T1000 (cell line): ENCODE results near the gene ATAD3B.
"Not testable (repeated sequence)": the region's sequence is repeated elsewhere in the genome, so short reads cannot be mapped to it uniquely, and the experiment has no call there.

Source experiments
- DNase-seq: peaks from one replicate; lab custom pipeline; 2025; ENCODE audit warnings: mixed read lengths; lab: John Stamatoyannopoulos, UW

Gene ATAD3B

DNA sequence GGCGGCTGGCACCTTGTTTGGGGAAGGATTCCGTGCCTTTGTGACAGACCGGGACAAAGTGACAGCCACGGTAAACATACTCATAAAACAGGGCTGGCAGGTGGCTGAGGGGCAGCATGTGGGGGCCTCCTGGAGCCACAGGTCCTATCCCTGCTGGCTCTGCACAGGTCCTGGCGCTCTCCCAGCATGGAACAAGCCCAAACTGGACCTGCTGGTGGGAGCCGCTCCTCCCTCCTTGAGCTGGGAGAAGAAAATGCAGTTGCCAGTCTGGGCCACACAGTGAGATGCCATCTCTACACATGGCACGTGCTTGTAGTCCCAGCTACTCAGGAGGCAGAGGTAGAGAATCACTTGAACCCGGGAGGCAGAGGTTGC lies 19.2 kb upstream of the ATAD3B start:
- DNase-seq = not testable (repeated sequence)

DNA sequence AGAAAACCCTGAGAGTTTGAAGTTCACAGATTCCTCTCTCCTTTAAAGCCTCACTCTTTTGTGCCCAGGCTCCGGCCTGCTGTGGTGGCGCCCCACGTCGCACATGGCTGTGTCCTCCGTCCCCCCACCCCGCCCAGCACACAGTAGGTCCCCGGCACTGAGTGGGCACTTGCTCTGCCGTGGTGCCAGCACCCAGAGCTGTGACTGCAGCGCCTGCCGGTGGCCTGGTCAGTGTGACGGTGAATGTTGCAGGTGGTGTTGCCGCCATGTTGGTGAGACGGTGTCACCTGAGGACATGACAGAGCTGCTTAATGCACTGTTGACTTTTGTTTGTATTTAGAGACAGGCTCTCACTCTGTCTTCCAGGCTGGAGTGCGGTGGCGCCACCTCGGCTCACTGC lies 18.7 kb upstream of the ATAD3B start:
- no peak for DNase-seq

DNA sequence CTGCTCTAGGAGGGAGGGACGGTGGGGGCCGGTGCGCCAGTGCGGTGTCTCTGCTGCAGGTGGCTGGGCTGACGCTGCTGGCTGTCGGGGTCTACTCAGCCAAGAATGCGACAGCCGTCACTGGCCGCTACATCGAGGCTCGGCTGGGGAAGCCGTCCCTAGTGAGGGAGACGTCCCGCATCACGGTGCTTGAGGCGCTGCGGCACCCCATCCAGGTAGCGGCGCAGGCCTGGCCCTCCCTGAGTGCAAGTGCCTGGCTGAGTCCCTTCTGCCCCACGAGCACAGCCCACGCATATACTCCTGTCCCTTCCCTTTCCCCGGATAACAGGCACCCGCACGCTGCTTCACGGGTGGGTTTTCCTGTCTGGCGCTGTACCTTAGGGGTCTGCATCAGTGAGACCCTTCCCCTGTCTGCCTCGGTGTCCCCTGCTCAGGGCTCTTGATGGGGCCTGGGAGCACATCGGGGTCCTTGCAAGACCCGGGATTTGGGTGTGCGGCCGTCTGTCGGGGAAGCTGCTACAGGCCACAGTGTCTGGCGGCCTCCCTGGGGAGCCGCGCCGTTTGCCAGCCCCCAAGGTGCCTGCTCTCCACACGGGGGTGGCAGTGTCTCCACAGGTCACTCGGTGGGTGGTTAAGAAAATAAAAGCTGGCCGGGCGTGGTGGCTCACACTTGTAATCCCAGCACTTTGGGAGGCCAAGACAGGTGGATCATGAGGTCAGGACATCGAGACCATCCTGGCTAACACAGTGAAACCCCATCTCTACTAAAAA lies 17.1 kb upstream of the ATAD3B start:
- not testable (repeated sequence) for DNase-seq

DNA sequence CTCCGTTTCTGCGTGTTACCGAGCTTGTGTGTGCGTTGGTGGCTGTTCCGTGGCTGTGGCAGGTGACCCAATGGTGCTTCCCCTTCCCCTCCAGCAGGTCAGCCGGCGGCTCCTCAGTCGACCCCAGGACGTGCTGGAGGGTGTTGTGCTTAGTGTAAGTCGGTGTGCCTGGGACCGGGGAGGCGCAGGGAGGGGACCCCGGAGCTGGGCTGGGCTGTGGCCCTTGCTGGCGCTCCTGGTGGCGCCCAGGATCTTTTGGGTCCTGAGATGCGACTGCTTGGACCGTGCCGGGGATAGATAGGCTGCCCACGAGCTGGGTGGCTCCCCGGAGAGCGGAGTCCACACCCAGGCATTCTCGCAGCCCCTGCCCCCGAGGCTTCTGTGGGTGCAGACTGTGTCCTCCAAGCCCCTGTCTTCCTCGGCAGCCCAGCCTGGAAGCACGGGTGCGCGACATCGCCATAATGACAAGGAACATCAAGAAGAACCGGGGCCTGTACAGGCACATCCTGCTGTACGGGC lies 16.1 kb upstream of the ATAD3B start:
- no peak for DNase-seq

DNA sequence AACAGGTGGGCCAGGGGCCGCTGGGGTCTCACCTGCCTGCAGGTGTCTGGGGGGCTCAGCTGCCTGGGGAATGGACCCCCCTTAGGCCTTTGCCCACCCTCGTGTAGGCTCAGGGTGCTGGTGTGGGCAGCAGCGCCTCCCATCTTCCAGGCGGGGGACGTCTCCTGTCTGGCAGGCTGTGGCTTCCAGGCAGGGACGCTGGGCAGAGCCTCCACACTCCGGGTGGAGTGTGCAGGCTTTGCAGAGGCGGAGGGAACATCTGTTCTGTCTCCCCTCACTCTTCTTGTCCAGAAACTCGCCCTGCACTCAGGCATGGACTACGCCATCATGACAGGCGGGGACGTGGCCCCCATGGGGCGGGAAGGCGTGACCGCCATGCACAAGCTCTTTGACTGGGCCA lies 15.6 kb upstream of the ATAD3B start:
- not testable (repeated sequence) for DNase-seq

DNA sequence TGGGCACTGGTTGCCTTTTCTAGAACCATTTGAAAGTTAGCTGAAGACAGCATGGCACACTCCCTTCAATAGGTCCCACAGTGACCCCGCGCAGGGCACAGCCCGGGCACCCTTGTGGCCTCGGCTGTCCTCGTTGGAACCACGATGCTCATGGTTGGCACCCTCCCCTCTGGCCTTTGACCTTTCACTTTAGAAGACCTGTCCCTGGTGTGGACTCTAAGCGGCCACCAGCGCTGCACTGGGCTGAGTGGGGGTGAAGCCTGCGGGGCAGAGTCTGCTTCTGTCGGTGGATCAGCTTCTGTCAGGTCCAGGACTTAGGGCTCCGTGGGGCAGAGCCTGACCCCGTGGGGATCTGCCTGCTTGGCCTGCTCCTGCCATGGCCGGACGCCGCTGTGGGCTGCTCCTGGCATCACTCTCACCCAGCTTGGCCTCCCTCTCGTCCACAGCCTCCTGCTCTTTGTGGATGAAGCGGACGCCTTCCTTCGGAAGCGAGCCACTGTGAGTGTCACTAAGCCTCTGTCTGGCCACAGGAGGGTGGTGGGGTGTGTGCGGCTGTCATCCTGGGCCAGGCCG lies 14.8 kb upstream of the ATAD3B start:
- DNase-seq = not testable (repeated sequence)

DNA sequence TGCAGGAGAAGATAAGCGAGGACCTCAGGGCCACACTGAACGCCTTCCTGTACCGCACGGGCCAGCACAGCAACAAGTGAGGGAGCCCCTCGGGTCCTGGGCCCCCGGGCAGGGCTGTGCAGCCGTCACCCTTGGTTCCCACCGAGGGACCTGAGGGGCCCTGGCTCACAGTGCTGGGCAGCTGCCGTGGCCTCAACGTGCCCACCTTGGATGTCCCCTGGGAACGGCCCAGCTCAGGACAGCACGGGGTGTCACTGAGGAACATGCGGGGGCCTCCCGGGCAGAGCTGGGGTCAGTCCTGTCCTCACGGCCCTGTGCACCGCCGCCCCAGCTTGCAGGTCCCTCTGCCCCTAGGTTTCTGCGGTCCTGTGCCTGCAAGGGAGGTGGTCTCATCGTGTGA lies 12.4 kb upstream of the ATAD3B start:
- not testable (repeated sequence) for DNase-seq

DNA sequence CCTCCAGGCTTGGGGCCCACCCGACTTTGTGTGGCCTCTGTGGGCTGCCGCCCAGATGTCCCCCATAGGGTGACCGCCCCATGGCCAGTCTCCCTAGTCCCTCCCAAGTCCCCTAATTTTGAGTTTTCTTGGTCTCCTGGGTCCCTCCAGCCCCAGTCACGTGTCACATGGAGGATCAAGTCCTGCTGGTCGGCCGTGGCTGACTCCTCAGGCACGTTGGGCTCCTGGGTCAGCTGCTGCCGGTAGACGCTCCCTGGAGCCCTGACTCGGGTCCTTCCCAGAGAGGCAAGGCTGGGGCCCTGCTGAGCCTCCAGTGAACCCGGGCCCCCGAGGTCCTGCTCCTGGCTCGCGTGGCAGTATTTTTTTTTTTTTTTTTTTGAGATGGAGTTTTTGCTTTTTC lies 11.9 kb upstream of the ATAD3B start:
- DNase-seq = not testable (repeated sequence)

DNA sequence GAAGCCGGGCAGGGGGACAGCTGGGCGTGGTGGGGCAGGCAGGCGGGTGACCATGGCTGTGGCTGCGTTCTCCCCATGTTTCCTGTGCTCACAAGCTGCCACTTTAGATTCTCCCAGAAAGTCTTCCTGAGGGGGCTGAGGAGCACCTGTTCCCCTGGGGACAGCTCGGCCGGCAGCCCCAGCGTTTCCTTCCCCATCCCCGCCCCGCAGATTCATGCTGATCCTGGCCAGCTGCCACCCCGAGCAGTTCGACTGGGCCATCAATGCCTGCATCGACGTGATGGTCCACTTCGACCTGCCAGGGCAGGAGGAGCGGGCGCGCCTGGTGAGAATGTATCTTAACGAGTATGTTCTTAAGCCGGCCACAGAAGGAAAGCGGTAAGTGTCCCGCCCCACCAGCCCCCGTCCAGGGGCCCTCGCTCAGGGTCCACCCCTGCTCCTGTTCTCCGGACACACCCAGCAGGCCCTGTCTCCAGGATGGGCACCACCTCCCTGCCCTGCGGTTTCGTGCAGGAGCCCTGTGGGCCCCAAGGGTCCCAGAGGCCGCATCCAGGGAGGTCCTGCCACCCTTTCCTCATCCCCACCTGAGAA lies 10.9 kb upstream of the ATAD3B start:
- DNase-seq = no peak

DNA sequence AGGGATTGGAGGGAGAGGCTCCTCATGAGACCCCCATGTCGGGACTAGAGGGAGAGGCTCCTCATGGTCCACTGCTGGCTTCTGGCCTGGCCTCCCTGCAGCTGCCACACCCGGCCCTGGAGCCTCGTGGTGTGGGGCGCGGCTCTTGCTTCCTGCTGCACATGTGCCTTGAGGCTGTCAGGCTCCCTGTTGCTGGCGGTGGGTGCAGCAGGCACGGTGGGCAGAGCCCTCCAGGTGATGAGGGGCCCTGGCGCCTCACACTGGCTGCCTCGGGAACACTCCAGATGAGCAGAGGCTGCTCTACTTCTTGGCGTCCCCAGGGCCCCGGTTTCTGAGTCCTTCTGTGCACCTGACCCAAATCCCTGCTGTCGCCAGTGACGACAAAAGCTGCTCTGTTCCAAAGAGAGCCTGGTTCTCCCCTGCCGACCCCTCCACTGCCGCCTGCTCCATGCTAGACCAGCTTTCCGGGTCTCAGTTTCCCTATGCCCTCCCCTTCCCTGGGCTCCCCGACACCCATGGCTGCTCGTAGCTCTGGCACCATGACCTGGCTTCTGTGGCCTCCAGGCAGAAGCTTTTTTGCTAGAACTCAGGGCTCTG lies 9.7 kb upstream of the ATAD3B start:
- DNase-seq = no peak

DNA sequence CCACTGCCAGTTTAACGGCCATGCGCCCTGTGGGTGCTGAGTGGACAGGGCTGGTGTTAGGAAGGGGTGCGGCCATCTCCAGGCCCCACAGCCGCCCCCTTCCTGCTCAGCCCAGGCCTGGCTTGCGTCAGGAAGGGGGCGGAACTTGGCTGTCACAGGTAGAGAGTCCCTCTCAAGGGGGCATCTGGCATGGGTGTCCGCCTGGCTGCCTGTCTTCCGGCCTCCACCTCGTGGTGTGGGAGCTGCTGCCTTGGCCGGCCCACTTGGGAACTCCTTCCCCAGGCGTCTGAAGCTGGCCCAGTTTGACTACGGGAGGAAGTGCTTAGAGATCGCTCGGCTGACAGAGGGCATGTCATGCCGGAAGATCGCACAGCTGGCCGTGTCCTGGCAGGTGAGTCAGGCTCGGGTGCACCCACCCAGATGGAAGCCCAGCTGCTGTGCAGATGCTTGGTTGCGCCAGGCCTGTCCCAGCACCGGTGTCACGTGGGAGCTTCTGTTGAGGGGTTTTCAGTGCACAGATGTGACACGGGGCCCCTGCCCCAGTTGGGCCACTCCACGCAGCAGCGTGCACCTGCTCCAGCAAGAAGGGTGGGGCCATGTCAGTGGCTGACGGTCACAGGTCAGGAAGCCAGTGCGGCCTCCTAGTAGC lies 9.1 kb upstream of the ATAD3B start:
- no peak for DNase-seq

DNA sequence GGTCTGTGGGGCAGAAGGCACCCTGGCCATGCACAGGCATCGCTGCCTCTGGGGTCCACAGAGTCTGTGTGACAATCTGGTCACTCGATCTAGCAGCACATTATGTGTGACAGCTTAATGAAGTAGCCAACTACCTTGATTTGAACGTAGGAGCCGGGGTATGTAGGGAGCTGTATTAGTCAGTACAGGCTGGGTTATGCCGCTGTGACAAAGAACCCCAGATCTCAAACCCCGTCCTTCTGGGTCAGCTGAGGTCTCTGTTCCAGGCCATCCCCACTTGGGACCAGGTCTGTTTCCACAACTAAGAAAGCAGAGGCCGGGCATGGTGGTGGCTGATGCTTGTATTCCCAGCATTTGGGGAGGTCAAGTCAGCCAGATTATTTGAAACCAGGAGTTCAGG lies 8.3 kb upstream of the ATAD3B start:
- no peak for DNase-seq

DNA sequence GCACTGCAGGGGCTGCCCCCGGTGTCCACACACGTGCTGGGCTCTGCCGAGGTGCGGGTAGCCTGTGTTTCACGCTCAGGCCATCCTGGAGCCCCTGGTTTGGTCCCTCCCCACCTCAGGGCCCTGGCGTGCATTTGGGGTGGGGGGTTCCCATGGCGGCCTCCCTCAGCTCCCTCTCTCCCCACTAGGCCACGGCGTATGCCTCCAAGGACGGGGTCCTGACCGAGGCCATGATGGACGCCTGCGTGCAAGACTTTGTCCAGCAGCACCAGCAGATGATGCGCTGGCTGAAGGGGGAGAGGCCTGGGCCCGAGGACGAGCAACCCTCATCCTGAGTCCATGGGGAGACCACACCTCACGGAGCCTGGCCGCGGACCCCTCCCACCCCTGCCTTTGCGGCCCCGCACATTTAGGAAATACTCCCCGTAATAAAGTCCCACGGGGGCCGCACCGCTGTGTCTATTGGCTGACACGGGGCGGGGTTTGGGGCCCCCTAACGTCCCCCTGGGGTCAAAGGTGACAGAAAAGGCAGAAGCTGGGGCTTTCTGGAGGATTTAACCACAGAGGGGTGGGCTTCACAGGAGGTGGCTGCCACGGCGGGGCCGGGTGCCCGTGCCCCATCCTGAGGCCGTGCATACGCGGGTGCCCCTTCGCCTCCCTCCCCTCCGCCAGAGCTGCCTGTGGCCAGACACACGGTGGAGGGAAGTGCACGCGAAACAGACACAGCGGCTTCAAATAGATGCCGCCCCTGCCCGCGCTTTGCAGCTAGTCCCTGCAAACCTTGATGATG lies 3.2 kb upstream of the ATAD3B start:
- not testable (repeated sequence) for DNase-seq

DNA sequence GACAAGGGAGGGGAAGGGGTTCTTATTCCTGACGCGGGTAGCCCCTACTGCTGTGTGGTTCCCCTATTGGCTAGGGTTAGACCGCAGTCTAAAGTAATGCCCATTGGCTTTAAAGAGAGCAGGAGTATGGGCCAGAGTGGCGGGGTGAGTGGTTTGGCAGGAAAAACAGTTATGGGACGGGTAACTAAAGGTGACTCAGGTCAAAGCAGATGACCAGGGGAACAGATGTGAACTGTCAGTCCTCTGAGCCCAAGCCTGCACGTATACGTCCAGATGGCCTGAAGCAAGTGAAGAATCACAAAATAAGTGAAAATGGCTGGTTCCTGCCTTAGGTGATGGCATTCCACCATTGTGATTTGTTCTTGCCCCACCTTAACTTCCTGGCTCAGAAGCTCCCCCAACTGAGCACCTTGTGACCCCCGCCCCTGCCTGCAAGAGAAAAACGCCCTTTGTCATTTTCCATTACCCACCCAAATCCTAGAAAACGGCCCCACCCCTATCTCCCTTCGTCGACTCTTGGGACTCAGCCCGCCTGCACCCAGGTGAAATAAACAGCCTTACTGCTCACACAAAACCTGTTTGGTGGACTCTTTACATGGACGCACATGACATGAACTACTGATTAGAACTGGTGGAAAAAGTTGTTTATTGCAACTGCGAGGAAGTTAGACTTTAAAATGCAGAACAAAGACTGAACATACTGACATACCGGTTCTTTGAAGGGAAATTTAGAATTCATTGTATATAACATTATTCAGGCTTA lies 758 bp upstream of the ATAD3B start:
- no peak for DNase-seq

DNA sequence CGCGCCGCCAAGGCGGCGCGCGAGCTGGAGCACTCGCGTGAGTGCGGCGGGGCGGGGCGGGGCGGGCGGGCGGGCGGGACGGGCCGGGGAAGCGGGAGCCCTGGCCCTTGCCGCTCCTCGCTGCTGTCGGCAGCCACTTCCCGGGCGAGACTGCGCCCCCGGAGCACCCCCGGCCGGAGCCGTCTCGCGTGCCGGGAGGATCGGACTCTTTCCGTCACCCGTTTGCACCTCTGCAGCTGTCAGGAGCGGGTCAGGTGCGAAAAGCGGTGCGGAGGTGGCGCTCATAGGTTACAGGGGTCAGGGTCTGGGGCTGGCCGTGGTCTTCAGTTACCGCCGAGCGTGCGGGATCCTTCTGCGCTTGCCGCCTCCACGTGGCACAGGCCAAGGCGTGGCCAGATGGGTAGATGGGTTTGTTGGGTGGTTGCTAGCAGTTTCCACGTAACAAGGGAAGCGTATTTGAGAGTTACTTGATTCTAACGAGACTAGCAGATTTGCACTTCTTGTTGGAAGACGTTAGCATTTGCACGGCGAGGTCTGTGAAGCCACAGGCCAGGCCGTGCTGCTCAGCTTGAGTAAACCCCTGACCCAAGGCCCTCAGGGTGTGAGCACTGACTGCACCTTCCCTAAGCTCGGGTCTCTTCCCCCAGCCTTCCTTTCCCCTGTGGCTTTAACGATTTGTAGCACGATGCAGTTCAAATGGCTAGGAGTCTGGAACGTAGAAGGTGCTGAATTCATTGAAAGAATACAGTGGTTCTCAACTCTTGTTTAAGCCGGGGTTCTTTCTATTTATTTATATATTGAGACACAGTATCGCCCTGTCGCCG lies 700 bp downstream of the ATAD3B start:
- DNase-seq = not testable (repeated sequence)

DNA sequence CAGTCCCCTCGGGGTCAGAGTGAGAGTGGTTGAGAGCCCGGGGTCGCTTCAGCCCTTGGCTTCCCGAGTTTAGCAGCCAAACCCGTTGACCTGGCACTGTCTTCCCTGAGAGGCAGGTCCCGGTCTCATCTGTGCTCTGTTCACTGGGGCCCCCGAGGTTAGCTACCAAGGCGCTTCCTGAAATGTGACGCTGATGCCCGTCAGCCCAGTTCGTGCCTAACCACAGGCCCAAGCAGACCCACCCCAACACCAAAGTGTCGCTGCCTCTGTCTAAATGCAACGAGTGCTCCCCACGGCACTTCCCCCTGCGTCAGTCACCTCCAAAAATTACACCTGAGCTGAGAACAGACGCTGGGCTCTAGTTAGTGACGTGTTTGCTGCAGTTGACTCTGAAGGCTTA lies 4.4 kb downstream of the ATAD3B start:
- DNase-seq = not testable (repeated sequence)

DNA sequence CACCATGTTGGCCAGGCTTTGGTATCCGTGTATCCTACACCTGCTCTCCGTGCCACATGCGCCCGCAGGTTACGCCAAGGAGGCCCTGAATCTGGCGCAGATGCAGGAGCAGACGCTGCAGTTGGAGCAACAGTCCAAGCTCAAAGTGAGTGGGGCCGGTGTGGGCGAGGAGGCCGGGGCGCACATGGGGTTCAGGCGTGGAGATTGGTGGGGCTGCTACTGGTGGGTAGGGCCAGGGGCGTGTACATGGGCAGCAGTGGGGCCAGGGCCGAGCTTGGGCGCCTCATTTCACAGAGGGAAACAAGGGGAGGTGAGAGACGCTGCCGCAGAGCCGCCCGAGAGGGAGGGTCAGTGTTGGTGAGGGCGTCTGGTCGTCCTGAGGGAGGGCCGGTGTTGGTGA lies 5.6 kb downstream of the ATAD3B start:
- no peak for DNase-seq

DNA sequence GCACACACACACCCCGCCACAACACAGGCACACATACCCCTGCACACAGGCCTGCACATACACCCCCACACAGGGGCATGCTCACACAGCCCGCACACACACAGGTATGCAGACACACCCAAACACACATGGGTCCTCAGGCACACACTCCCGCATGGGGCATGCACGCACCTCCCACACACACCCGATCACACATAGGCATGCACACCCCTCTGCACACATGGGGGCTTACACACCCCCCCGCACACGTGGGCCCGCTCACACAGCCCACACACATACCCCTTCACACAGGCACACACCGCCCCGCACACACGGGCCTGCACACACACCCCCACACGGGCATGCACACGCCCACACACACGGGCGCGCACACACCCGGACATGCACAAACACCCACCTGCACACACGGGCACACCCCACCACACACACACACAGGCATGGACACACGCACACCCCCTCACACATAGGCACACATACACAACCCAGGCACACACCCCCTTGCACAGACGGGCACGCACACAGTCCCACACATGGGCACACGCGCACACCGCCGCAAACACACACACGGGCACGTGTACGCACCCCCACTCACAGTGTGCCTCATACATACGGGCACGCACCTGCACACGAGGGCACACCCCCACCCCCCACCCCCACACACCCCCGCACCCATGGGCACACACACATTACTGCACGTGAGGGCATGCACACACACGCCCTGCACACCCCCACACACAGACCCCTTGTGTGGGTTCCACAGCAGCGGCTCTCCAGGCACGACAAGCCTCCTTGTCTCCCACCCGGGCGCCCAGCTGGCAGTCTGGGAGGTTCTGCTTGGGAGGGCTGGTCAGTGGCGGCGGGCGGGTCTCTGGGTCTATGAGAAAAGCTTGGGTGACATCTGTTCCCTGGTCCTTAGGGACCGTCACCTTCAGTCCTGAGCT lies 8.3 kb downstream of the ATAD3B start:
- DNase-seq = no peak

DNA sequence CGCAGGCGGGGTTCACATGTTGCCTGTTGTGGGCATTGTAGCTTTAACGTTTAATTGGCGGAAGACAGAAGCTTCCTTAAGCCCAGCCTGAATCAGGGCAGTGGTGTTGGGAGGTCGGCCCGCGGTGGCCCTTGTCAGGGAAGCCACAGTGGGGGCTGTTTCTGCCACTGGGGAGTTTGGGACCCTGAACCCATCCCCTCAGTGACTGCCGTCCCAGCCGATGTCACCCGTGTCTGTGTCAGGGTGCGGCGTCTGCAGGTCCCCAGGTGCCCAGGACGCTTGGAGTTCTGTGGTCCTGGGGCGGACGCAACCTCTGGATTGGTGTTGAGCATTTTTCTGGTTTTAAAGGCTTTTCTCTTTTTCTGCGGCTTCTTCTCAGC lies 8.9 kb downstream of the ATAD3B start:
- not testable (repeated sequence) for DNase-seq
